IMR-90 (cell line): Measurements from ENCODE around the gene RNU2-63P. TPM values are rescaled to one million over a fixed set of nuclear protein-coding genes. Genes with fewer than 3 reads are reported as not detected.
"Not testable (repeated sequence)": the region's sequence is repeated elsewhere in the genome, so short reads cannot be mapped to it uniquely, and the experiment has no call there.

Experiments used
- ATAC-seq: fragments of 200-7000 bp; cut with Tn5 transposase; 2 replicates; pipeline ENCODE4 v1.9.1; 2020; ENCODE audit warnings: low read depth, mild to moderate bottlenecking, moderate library complexity
- BruUV-seq: library from RNA; stranded (reverse); fragments of 400-500 nt; replicated peaks from 2 replicates; lab custom pipeline; 2021; lab: Mats Ljungman, UMichigan
- CTCF ChIA-PET: fragments of 300-600 bp; formaldehyde crosslinking; extraction: SDS; loops from one replicate; lab custom pipeline; 2021; ENCODE audit warnings: antibody characterized with exemption; lab: Yijun Ruan, JAX
- POLR2A ChIA-PET: fragments of 300-600 bp; sonication (Branson Sonifier 250); formaldehyde crosslinking; loops from one replicate; lab custom pipeline; 2022; ENCODE audit warnings: antibody characterized with exemption; ENCODE audit not compliant: unreplicated experiment; lab: Charles Lee
- DNase-seq: peaks from one replicate; pipeline ENCODE4 v3.0.0; 2013
- H2AFZ ChIP-seq: replicated peaks from 2 replicates; pipeline ENCODE3; 2013; ENCODE audit warnings: low read length, mild to moderate bottlenecking; ENCODE audit not compliant: poor library complexity
- H2AK5ac ChIP-seq: 2 replicates; pipeline ENCODE4 v1.6.1; 2013; ENCODE audit warnings: low read depth, low read length, inconsistent platforms
- H2AK9ac ChIP-seq: replicated peaks from 2 replicates; pipeline ENCODE3; 2013; ENCODE audit warnings: mild to moderate bottlenecking, low read depth, low read length, moderate library complexity; ENCODE audit not compliant: poor library complexity
- H2BK120ac ChIP-seq: 2 replicates; pipeline ENCODE4 v1.6.1; 2013; ENCODE audit warnings: low read depth, low read length, inconsistent platforms
- H2BK15ac ChIP-seq: 3 replicates; pipeline ENCODE4 v1.6.1; 2013; ENCODE audit warnings: low read depth, low read length, inconsistent platforms
- H2BK20ac ChIP-seq: 2 replicates; pipeline ENCODE4 v1.6.1; 2013; ENCODE audit warnings: low read depth, mild to moderate bottlenecking, inconsistent platforms, low read length, moderate library complexity
- H2BK5ac ChIP-seq: 2 replicates; pipeline ENCODE4 v1.6.1; 2013; ENCODE audit warnings: mild to moderate bottlenecking, low read depth, low read length, inconsistent platforms; ENCODE audit not compliant: poor library complexity, severe bottlenecking
- H3K14ac ChIP-seq: replicated peaks from 2 replicates; pipeline ENCODE4 v1.6.1; 2013; ENCODE audit warnings: low read depth, low read length, inconsistent platforms
- H3K18ac ChIP-seq: 2 replicates; pipeline ENCODE4 v1.6.1; 2013; ENCODE audit warnings: low read depth, low read length, control low read depth
- H3K23ac ChIP-seq: 2 replicates; pipeline ENCODE4 v1.6.1; 2013; ENCODE audit warnings: low read depth, low read length, inconsistent platforms
- H3K27ac ChIP-seq: 2 replicates; pipeline ENCODE4 v1.5.1; 2013; ENCODE audit warnings: mild to moderate bottlenecking, control low read depth, low read length; ENCODE audit not compliant: insufficient read depth
- H3K27me3 ChIP-seq: 2 replicates; pipeline ENCODE4 v1.6.1; 2013; ENCODE audit warnings: low read length; ENCODE audit not compliant: control insufficient read depth, insufficient read depth
- H3K36me3 ChIP-seq: 2 replicates; pipeline ENCODE4 v1.6.1; 2013; ENCODE audit warnings: low read length, mixed read lengths; ENCODE audit not compliant: control insufficient read depth, insufficient read depth
- H3K4ac ChIP-seq: 2 replicates; pipeline ENCODE4 v1.6.1; 2013; ENCODE audit warnings: low read depth, low read length, inconsistent platforms
- H3K4me1 ChIP-seq: 2 replicates; pipeline ENCODE4 v1.6.1; 2013; ENCODE audit warnings: low read length, mixed read lengths; ENCODE audit not compliant: control insufficient read depth, insufficient read depth
- H3K4me2 ChIP-seq: 2 replicates; pipeline ENCODE4 v1.6.1; 2013; ENCODE audit warnings: low read depth, mild to moderate bottlenecking, control low read depth, low read length, moderate library complexity
- H3K4me3 ChIP-seq: 2 replicates; pipeline ENCODE4 v1.5.1; 2013; ENCODE audit warnings: low read depth, mild to moderate bottlenecking, control low read depth, low read length, moderate library complexity; ENCODE audit not compliant: insufficient read depth
- H3K56ac ChIP-seq: 2 replicates; pipeline ENCODE4 v1.6.1; 2013; ENCODE audit warnings: low read length, inconsistent platforms; ENCODE audit not compliant: insufficient read depth; ENCODE audit errors: extremely low read depth
- H3K79me1 ChIP-seq, 2 experiments: 2 replicates each; pipeline ENCODE4 v1.6.1; 2013; ENCODE audit warnings: low read length in 2 of 2, inconsistent platforms in 1 of 2, low read depth in 1 of 2
- H3K9ac ChIP-seq: 2 replicates; pipeline ENCODE4 v1.6.1; 2013; ENCODE audit warnings: low read depth, low read length, control low read depth
- H3K9me1 ChIP-seq: 2 replicates; pipeline ENCODE4 v1.6.1; 2013; ENCODE audit warnings: low read length, inconsistent platforms; ENCODE audit not compliant: insufficient read depth
- H3K9me3 ChIP-seq: 2 replicates; pipeline ENCODE4 v1.6.1; 2013; ENCODE audit warnings: low read length; ENCODE audit not compliant: control insufficient read depth, insufficient read depth
- H4K20me1 ChIP-seq: 2 replicates; pipeline ENCODE4 v1.6.1; 2013; ENCODE audit warnings: low read length, inconsistent platforms; ENCODE audit not compliant: insufficient read depth
- H4K5ac ChIP-seq: 2 replicates; pipeline ENCODE4 v1.6.1; 2013; ENCODE audit warnings: mild to moderate bottlenecking, low read depth, low read length, control low read depth
- H4K8ac ChIP-seq, 2 experiments: 2 replicates each; pipeline ENCODE4 v1.6.1; 2013; ENCODE audit warnings: low read depth in 2 of 2, low read length in 2 of 2, control low read depth in 1 of 2, inconsistent platforms in 1 of 2
- H4K91ac ChIP-seq: 2 replicates; pipeline ENCODE4 v1.6.1; 2013; ENCODE audit warnings: low read depth, low read length, inconsistent platforms; ENCODE audit not compliant: insufficient read depth
- WGBS, 2 experiments: methylation state at CpG; one replicate each; pipeline versions ENCODE4 v1.1.5 to v1.1.7; 2013; ENCODE audit warnings: missing lambda C conversion rate in 2 of 2; ENCODE audit not compliant: insufficient read length in 1 of 2; ENCODE audit errors: extremely low coverage in 2 of 2; 5-methylcytosine and 5-hydroxymethylcytosine counted together
- dilution Hi-C: fragments of 300-500 bp; cut with HindIII; formaldehyde crosslinking; loops from one replicate; pipeline ENCODE4 v1.14.3; 2018; ENCODE audit warnings: low sequenced_read_pairs; ENCODE audit not compliant: unreplicated experiment
- in situ Hi-C: fragments of 300-500 bp; cut with MboI; formaldehyde crosslinking; loops from 3 replicates; pipeline ENCODE4 v1.14.3; 2019; ENCODE audit warnings: low sequenced_read_pairs, inconsistent platforms, mixed read lengths
- intact Hi-C: fragments of 100-400 bp; cut with micrococcal nuclease; formaldehyde crosslinking; loops from 2 replicates; pipeline ENCODE4 v1.10.0; 2022
- polyA plus RNA-seq, 3 experiments: library from polyadenylated mRNA; depleted of rRNA; stranded (reverse); fragments of >200 nt; gene quantifications; 2 replicates each; pipeline ENCODE4 v1.2.3, GENCODE V29; 2012; ENCODE audit warnings: low replicate concordance in 1 of 3
- total RNA-seq: library from RNA; depleted of rRNA; stranded (reverse); fragments of >200 nt; gene quantifications from 2 replicates; pipeline ENCODE4 v1.2.3, GENCODE V29; 2012

The RNU2-63P gene
- total and polyA plus RNA-seq, 2 of the 4 experiments (the other 2 are of a cell fraction): under 0.01 TPM; not detected in 1

- H2BK5ac ChIP-seq, H2AFZ ChIP-seq, H2BK20ac ChIP-seq, intact Hi-C loops, H3K4me1 ChIP-seq, H2AK9ac ChIP-seq, H3K9ac ChIP-seq, H4K91ac ChIP-seq, H3K14ac ChIP-seq, DNase-seq, H3K27me3 ChIP-seq, H3K4me3 ChIP-seq, H3K4me2 ChIP-seq, H4K8ac ChIP-seq, CTCF ChIA-PET, POLR2A ChIA-PET, H3K18ac ChIP-seq, H3K23ac ChIP-seq, H3K79me1 ChIP-seq, ATAC-seq, H3K9me1 ChIP-seq, H3K9me3 ChIP-seq, dilution Hi-C loops, H2BK120ac ChIP-seq, H4K5ac ChIP-seq, BruUV-seq, in situ Hi-C loops, H3K4ac ChIP-seq, H3K36me3 ChIP-seq, H2AK5ac ChIP-seq, H3K27ac ChIP-seq, H4K20me1 ChIP-seq, H2BK15ac ChIP-seq, H3K56ac ChIP-seq: not testable (repeated sequence)
- no CpG with 5 or more reads among the region's 7 CpGs for WGBS, 2 experiments
Measured at GRCh38 chr2:87994304-87994850, 22.0 kb downstream of the RNU2-63P start.

GRCh38 chr2:87992569-87992968, 23.8 kb downstream of the RNU2-63P start:
- intact Hi-C loops, H4K91ac ChIP-seq, H3K4me1 ChIP-seq, H3K9me3 ChIP-seq, H3K36me3 ChIP-seq, H3K56ac ChIP-seq, H3K27ac ChIP-seq, H3K4me2 ChIP-seq, ATAC-seq, H2AK5ac ChIP-seq, H4K20me1 ChIP-seq, H2BK20ac ChIP-seq, H3K23ac ChIP-seq, H2BK15ac ChIP-seq, H4K8ac ChIP-seq, CTCF ChIA-PET, H2AK9ac ChIP-seq, BruUV-seq, H3K9me1 ChIP-seq, H2BK5ac ChIP-seq, DNase-seq, H2BK120ac ChIP-seq, H3K79me1 ChIP-seq, dilution Hi-C loops, H4K5ac ChIP-seq, H3K14ac ChIP-seq, H3K4me3 ChIP-seq, in situ Hi-C loops, H3K9ac ChIP-seq, H2AFZ ChIP-seq, H3K18ac ChIP-seq, POLR2A ChIA-PET, H3K4ac ChIP-seq, H3K27me3 ChIP-seq: not testable (repeated sequence)
- no CpG with 5 or more reads among the region's 3 CpGs for WGBS, 2 experiments
